22Rv1 (cell line): ENCODE results near the gene CCDC57.

Source experiments
- CTCF ChIP-seq: fragments of 450-650 bp; IDR thresholded peaks from 2 replicates; pipeline ENCODE4 v1.5.1; 2017; ENCODE audit warnings: mild to moderate bottlenecking
- ZFX ChIP-seq: fragments of 450-650 bp; IDR thresholded peaks from 2 replicates; pipeline ENCODE4 v1.6.1; 2017; ENCODE audit warnings: antibody characterized with exemption, borderline replicate concordance

GRCh38 chr17:82177761-82178498 lies 34.7 kb downstream of the CCDC57 start:
- TF ChIP-seq CTCF (no peak), ZFX (no peak)
